ENCODE data around the gene TANK. TPM values are rescaled to one million over a fixed set of nuclear protein-coding genes. Genes with fewer than 3 reads are reported as not detected.
A peak's percentile ranks its signal among the peaks of the same experiment; 100 is the strongest.

TANK gene
- total and polyA plus RNA-seq, 2 donors (not counting 1 experiment from before 2014, with no cell fraction given), result 96.4 to 104 TPM

- Histone ChIP-seq H3K9ac (ENCODE audit: insufficient read depth, low read length) (no peak overlapping the region), H3K4me2 (ENCODE audit: extremely low read depth, insufficient read depth, low read length) (peak overlapping the region; percentile 62), H3K27ac (ENCODE audit: insufficient read depth, low read length) (no peak overlapping the region), H3K27me3 (ENCODE audit: control insufficient read depth, insufficient read depth, low read length) (no peaks in the 10 kb centered on the region), H3K79me2 (ENCODE audit: control insufficient read depth, insufficient read depth, low read length) (no peaks in the 10 kb centered on the region), H3K36me3 (ENCODE audit: control insufficient read depth, insufficient read depth, low read length) (no peaks in the 10 kb centered on the region), H4K20me1 (ENCODE audit: control insufficient read depth, extremely low read depth, insufficient read depth, low read length) (no peaks in the 10 kb centered on the region), H3K4me1 (ENCODE audit: control insufficient read depth, extremely low read depth, insufficient read depth, low read length) (no peaks in the 10 kb centered on the region), H2AFZ (ENCODE audit: low read length) (peak overlapping the region; percentile 10), H3K9me3 (ENCODE audit: control insufficient read depth, insufficient read depth, low read depth, low read length) (no peaks in the 10 kb centered on the region), H3K4me3 (replicated peaks in 1 of 4; ENCODE audit: control extremely low read depth in 1 of 4, insufficient read depth in 1 of 4, low read depth in 3 of 4, low read length in 4 of 4) (no peak overlapping the region)
- TF ChIP-seq EZH2 (IDR thresholded peaks at IDR 0.05; ENCODE audit: low read length, missing control alignments) (no peak), CTCF (conservative IDR thresholded peaks at IDR 0.05 in 1 of 2, IDR thresholded peaks at IDR 0.05 in 1 of 2; ENCODE audit: low read depth in 1 of 2, low read length in 2 of 2) (no peak)
- DNase-seq (ENCODE audit: low read depth in 2 of 2), result peak in 1 of 2 donors; percentile 60
Measured at GRCh38 chr2:161134547-161135518, 25.4 kb upstream of the TANK start.

DNA sequence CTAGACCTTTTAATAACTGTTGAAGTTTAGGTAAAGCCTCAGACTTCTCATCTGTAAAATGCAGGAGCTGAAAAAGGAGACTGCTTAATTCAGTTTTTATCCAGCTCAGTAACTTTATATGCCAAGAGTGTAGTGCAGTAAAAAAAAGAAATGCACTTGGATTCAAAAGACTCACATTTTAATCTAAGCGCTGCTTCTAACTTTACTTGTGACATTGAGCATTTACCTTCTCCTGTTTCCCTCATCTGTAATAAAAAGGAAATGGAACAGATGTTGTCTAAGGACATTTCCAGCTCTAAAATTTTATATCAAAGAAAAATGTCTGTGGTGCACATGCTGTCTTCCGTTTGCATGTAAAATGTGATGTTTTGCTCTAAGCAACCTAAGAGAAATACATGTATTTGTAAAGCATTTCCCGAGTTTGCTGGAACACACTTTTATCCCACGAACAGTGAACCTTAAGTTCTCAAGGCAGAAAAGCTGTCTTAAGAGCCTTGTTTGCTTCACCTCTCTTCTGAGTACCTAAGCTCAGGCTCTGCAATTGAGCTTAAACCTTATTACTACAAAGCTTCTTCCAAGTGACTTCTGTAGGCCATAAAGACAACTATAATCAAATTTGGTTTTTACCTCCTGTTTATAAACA lies 24.2 kb upstream of the TANK start:
- no peaks in the 10 kb centered on the region for H3K36me3 ChIP-seq (ENCODE audit: control insufficient read depth, insufficient read depth, low read length)
- H3K27me3 ChIP-seq (ENCODE audit: control insufficient read depth, insufficient read depth, low read length), result no peaks in the 10 kb centered on the region
- no peaks in the 10 kb centered on the region for H4K20me1 ChIP-seq (ENCODE audit: control insufficient read depth, extremely low read depth, insufficient read depth, low read length)
- no peak overlapping the region for H3K9ac ChIP-seq (ENCODE audit: insufficient read depth, low read length)
- H2AFZ ChIP-seq (ENCODE audit: low read length), result peak overlapping the region; percentile 60
- no peak overlapping the region for H3K27ac ChIP-seq (ENCODE audit: insufficient read depth, low read length)
- no peaks in the 10 kb centered on the region for H3K79me2 ChIP-seq (ENCODE audit: control insufficient read depth, insufficient read depth, low read length)
- H3K4me2 ChIP-seq (ENCODE audit: extremely low read depth, insufficient read depth, low read length), result peak overlapping the region; percentile 8
- H3K4me3 ChIP-seq (replicated peaks in 1 of 4; ENCODE audit: control extremely low read depth in 1 of 4, insufficient read depth in 1 of 4, low read depth in 3 of 4, low read length in 4 of 4), result no peak overlapping the region
- H3K9me3 ChIP-seq (ENCODE audit: control insufficient read depth, insufficient read depth, low read depth, low read length), result no peaks in the 10 kb centered on the region
- H3K4me1 ChIP-seq (ENCODE audit: control insufficient read depth, extremely low read depth, insufficient read depth, low read length), result no peaks in the 10 kb centered on the region
- TF ChIP-seq CTCF (conservative IDR thresholded peaks at IDR 0.05 in 1 of 2, IDR thresholded peaks at IDR 0.05 in 1 of 2; ENCODE audit: low read depth in 1 of 2, low read length in 2 of 2), result no peak
- no peak for TF ChIP-seq EZH2 (IDR thresholded peaks at IDR 0.05; ENCODE audit: low read length, missing control alignments)
- no peak for DNase-seq (ENCODE audit: low read depth in 2 of 2)

GRCh38 chr2:161136696-161137324 lies 23.4 kb upstream of the TANK start:
- peak in 1 of 2 donors; percentile 52 for DNase-seq (ENCODE audit: low read depth in 2 of 2)
- Histone ChIP-seq H3K9ac (ENCODE audit: insufficient read depth, low read length) (no peak overlapping the region), H3K79me2 (ENCODE audit: control insufficient read depth, insufficient read depth, low read length) (no peaks in the 10 kb centered on the region), H3K4me2 (ENCODE audit: extremely low read depth, insufficient read depth, low read length) (no peak overlapping the region), H3K9me3 (ENCODE audit: control insufficient read depth, insufficient read depth, low read depth, low read length) (no peaks in the 10 kb centered on the region), H3K4me3 (replicated peaks in 1 of 4; ENCODE audit: control extremely low read depth in 1 of 4, insufficient read depth in 1 of 4, low read depth in 3 of 4, low read length in 4 of 4) (peak overlapping the region in 1 of 4 experiments; percentile 43), H3K27me3 (ENCODE audit: control insufficient read depth, insufficient read depth, low read length) (no peaks in the 10 kb centered on the region), H4K20me1 (ENCODE audit: control insufficient read depth, extremely low read depth, insufficient read depth, low read length) (no peaks in the 10 kb centered on the region), H3K27ac (ENCODE audit: insufficient read depth, low read length) (no peak overlapping the region), H3K36me3 (ENCODE audit: control insufficient read depth, insufficient read depth, low read length) (no peaks in the 10 kb centered on the region), H3K4me1 (ENCODE audit: control insufficient read depth, extremely low read depth, insufficient read depth, low read length) (no peaks in the 10 kb centered on the region), H2AFZ (ENCODE audit: low read length) (peak overlapping the region; percentile 18)
- no peak for TF ChIP-seq EZH2 (IDR thresholded peaks at IDR 0.05; ENCODE audit: low read length, missing control alignments)
- no peak for TF ChIP-seq CTCF (conservative IDR thresholded peaks at IDR 0.05 in 1 of 2, IDR thresholded peaks at IDR 0.05 in 1 of 2; ENCODE audit: low read depth in 1 of 2, low read length in 2 of 2)

Data from fibroblast of lung (primary cell).